GM23248 (cell line): Measurements from ENCODE around the gene MOK.

Experiments
- EZH2 ChIP-seq: fragments of 200-600 bp; sonication (generic); IDR thresholded peaks from 2 replicates; pipeline ENCODE4 v1.6.1; 2018; ENCODE audit warnings: antibody characterized with exemption, mild to moderate bottlenecking; ENCODE audit not compliant: insufficient read depth, poor library complexity, severe bottlenecking
- EZH2phosphoT487 ChIP-seq: fragments of 200-600 bp; sonication (generic); IDR thresholded peaks from 2 replicates; pipeline ENCODE4 v1.6.1; 2018; ENCODE audit warnings: antibody characterized with exemption, moderate library complexity, mild to moderate bottlenecking, low read depth; ENCODE audit not compliant: insufficient read depth

DNA sequence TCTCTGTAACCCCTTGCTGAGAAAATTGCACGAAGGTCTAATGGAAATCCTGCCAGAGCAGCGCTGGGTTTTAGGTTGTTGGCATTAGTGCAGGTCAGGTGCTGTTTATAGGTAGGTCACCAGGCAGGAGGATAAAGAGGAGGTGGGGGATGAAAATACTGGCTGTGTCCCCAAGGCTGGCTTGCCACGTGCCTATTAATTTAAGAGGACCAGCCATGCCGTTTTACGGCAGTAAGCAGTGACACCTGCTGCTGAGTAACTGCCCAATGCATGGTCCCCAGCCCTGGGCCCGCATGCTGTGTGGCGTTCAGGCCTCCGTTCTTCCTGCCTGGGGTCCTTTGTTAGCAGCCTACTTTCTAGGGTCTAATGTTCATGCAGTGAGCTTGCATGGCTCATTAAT is 98.0 kb downstream of the MOK start:
- TF ChIP-seq EZH2, result no peak
- no peak for TF ChIP-seq EZH2phosphoT487
